Measurements from ENCODE around the gene ANO4.
"Not testable (repeated sequence)": the region's sequence is repeated elsewhere in the genome, so short reads cannot be mapped to it uniquely, and the experiment has no call there.

Gene ANO4

DNA sequence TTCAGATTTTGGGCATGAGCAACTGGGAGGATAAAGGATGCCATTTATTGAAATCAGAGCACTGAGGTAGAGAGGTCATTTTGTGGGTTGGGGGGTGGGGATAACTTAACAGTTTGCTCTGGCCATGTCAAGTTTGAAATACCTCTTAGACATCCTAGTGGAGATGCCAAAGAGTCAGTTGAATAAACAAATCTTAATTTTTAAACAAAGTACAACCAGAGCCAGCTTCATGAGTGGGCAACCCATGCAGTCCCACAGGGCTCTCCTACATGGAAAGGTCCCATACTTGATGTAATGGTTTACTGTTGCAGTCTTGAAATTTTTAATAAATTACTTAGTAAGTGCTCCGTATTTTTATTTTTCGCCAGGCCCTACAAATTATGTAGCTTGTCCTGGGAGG is 81.2 kb downstream of the ANO4 start:
- no peak for DNase-seq

DNA sequence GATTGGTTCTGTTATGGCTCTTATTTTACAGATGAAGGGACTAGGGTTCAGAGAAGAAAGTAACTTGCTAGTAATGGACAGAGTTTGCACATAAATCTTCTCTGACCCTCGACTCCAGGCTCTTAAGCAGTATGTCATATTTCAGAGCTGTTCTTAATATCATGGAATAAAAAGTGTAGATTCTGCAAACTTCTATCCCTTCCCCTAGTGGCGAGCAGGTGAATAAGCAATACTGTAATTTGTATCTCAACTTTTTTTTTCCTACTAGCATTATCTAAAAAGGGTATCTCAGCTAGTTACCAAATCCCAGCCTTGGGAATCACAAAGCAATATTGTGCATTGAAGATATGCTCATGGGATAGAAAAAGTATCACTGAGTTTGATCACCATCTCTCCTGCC is 83.2 kb downstream of the ANO4 start:
- no peak for DNase-seq

DNA sequence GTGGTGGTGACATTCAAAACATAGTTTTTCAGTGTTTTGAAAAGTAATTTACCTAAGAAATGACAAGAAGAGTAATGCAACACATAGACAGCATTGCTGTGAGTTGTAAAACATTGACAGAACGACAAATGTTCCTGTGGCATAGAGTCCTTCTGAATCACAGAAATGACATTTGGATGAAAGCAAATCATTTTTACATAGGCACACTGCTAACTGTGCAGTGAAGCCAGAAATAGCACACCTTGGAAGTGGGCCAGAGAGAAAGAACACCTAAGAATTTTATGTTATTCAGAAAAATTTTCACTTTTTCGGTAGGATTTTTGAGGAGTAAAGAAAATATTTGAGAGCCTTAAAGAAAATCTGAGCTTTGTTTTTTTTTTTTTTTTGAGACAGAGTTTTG is 100.6 kb downstream of the ANO4 start:
- DNase-seq: no peak

DNA sequence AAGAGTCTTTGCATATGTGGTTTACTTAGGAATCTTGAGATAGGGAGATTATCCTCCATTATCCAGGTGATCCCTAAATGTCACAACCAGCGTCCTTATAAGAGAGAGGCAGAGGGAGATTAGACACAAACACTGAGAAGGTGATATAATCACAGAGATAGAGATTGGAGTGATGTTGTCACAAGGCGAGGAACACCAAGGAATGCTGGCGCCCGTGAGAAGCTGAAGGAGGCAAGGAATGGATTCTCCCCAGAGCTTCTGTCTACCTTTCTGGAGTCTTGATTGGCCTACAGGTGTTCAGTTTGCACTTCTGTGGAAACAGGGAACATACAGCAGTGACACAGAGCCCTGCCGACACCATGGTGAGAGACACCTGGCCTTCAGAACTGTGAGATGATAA is 101.6 kb downstream of the ANO4 start:
- no peak for DNase-seq

DNA sequence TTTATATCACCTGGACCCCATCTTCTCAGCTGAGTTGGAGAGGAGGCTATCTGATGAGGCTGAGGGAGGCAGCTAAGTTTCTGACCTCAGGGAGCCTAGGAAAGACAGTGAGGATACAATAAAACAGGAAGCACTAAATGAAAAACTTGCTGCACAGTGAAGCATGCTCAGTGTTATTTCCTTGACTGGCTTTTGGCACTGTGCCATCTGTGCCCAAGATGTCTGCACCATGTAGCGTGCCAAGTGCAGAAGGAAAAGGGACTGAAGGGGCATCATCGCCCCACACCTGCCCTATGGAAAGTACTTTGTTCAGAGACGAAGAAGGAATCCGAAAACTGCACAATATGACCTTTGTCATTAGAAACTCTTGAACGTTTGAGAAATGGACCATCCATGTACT is 102.7 kb downstream of the ANO4 start:
- DNase-seq: no peak

DNA sequence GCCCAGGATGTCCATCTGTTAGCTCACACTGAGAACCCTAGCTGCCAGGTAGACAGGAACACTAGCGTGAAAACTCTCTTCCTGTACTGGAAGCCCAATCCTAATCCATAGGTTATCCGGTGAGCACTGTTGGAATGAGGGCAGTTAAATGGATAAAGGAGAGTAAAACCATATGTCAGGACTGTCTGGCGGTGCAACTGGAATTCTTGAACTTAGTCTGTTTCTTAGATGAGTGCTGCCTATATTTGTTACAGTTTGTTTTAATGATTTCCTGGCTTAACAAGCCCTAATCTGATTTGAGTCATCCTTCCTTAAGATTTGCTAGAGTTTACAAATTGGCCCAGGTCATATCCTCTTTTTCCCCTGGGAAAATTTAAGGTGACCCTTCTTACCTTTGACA is 104.7 kb downstream of the ANO4 start:
- no peak for DNase-seq

DNA sequence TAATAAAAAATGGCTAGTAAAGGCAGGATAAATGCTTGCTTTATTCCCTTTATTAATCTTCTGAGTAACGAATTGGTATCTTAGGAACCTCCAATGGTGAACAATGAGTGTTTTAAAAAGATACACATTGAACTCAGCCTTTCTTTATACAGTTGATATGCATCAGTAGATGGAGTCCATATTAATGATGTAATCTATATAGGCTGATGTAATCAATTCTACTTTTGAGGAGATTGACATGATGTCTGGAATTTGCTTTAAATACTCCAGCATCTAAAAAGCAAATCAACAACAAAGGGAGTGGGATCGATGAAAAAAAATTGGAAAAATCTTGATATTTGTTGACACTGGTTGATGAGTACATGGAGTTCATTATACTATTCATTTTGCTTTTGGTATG is 106.2 kb downstream of the ANO4 start:
- no peak for DNase-seq

DNA sequence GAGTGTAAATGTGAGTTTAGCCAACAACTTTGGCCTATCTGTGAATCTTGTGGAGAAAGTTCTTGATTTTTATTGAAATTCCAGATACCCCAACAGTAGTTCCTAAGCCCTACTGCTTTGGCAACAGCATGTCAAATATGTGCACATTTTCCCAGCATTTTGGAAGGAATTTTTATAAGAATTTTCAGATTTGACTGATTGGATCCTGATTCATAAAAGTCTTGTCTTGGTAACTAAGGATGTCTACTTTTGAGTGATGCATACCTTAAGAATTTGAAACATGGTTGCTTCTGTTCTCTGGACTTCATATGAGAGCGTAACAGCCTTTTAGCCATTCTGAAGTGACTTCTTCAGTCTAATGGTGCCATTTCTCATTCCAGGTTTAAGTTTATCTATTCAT is 106.7 kb downstream of the ANO4 start:
- no peak for DNase-seq

DNA sequence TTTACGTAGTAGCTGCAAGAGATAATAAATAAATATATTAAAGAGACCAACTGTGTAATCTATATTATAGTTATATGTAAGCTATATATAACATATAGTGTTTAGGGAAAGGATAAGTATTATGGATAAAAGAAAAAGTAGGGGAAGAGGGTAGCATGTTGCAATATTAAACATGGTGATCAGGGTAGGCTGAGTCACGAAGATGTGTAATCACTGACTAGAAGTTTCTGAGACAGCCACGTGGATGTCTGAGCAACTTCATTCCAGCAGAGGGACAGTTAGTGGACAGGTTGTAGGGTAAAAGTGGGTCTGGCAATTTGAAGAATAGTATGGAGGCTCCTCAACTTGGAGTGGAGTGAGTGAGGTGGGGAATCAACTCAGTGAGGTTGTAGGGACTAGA is 109.7 kb downstream of the ANO4 start:
- DNase-seq: no peak

DNA sequence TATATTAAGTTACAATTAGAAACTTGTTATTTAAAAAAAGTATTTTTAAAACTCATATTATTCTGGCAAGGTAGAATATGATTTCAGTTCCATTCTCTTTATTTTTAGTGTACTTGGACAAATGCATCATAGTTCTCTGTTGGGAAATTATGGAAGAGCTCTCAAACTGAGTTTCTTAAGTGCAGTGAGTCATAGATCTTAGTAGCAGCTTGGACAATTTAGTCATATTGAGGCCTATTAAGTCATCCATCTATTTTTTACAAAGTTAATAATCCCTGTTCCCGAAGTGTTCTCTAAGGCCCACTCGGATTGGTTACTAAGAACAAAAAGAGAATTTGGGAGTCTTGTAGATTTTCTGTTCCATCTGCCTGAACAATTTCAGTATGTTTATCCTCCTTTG is 113.9 kb downstream of the ANO4 start:
- DNase-seq: no peak

DNA sequence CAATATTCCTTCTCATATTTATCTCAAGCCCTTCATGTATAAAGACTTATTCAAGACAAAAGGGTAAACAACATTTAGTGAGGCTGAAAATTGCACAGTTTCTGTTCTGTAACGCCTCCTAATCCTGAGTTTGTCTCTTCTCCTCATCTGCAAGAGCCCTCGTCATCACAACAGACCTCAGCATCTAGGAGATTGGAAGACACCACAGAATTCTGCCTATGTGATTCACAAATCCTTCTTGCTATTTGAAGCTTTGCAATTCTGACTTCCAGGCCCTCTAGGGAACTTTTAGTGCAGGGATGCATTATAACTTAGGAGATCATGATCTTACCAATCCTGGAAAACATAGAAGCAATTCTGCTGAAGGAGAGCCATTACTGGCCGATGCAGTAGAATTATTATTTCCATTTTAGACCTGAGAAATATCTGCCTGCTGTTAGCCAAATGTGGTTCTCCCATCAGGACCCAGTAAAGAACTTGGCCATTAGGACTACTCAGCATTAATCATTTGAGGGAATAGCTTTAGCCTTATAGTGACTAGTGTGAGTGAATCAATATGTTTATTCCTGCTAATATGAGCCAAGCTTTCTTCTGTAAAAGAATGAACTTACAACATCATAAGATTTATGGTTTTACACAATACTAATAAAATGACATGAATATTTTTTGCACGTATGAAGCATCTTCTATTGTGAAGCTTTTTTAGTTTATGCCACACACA is 119.5 kb downstream of the ANO4 start:
- DNase-seq: no peak

DNA sequence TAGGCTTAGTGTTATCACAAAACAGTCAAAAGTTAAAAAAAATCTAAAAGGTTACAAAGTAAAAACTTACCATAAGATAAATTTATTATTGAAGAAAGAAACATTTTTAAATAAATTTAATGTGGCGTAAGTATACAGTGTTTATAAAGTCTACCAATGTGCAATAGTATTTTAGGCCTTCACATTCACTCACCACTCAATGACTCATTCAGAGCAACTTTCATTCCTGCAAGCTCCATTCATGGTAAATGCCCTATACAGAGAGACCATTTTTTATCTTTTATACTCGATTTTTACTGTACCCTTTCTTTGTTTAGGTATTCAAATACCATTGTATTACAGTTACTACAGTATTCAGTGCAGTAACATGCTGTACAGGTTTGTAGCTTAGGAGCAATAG is 124.5 kb downstream of the ANO4 start:
- no peak for DNase-seq

DNA sequence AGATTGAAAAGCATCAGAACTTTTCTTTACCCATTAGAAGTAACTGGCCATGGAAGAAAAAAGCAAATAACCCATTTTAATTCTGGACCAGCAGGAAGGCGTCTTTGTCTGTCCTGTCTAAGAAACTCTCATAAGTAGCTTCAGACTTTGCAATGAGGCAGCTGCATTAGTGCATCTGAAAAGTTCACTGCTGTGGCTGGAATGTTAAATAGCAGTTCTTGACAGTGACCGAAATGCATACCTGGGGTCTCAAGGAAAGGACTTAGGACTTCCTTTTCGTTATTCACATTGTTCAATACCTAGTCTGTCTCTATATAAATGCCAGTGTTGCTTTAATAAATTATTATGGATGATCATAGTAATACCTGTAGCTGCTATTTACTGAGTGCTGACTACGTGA is 125.9 kb downstream of the ANO4 start:
- no peak for DNase-seq

DNA sequence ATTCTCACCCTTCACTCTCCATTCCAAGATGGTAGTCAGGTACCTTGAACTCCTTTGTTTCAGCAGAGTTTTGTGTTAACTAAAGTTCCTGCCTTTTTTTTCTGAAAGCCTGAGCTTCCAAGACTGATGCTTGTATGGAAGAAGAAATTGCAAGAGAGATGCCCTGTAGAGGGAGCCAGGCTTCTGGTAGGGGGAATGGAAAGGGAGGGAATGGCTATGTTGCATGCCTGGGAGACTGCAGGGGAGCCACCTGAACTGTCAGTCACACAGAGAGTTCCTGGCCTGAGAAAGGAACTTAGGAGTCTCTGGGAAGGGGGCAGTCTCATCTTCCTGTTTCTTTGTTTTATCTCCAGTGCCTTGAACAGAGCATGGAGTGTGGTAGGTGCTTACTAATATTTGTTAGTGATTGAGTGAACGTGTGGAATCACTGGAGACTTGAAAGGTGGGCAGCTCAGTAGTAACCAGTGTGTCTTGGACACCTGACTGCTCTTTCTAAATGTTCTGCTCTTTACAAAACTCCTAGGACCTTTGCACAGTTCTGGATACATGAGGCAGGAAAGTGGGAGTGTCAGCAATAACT is 132.2 kb downstream of the ANO4 start:
- no peak for DNase-seq

DNA sequence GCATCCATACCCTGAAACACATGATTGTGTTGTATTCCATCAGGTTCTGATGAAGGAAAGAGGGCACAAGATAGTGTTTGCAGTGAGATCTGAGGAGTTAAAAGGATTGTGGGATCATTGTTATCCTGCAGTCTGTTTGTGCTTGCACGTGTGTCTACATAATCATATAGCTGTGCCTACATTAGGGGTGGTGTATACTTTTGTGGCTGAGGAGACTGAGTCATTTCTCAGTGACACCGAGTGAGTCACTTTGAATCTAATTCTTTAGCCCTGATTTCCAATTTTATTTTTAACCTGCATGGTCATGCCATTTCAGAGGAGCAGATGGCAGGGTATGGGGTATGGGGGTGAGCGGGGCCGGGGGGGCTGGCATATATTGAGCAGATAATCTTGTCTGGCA is 133.2 kb downstream of the ANO4 start:
- no peak for DNase-seq

DNA sequence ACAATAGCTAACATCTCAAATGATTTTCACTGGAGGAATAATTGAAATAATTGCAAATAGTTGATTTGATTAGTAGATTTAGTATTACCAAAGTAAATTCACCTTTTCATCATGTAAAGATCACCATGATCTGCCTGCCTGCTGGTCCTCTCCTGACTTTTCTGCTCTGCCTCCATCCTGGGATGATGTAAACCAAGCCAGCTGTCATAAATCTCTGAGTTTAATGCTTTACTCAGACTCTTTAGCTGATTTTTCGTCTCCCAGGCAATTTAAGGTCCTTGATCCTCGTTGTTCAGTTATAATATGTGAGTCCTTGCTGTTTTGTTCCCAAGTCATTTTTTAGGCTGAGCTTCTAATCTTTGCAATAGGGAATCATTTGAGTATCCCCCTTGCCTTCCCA is 138.0 kb downstream of the ANO4 start:
- DNase-seq: no peak

DNA sequence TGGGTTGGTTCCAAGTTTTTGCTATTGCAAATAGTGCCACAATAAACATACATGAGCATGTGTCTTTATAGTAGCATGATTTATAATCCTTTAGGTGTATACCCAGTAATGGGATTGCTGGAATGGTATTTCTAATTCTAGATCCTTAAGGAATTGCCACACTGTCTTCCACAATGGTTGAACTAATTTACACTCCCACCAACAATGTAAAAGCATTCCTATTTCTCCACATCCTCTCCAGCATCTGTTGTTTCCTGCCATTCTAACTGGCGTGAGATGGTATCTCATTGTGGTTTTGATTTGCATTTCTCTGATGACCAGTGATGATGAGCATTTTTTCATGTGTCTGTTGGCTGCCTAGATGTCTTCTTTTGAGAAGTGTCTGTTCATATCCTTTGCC is 139.0 kb downstream of the ANO4 start:
- DNase-seq: not testable (repeated sequence)

DNA sequence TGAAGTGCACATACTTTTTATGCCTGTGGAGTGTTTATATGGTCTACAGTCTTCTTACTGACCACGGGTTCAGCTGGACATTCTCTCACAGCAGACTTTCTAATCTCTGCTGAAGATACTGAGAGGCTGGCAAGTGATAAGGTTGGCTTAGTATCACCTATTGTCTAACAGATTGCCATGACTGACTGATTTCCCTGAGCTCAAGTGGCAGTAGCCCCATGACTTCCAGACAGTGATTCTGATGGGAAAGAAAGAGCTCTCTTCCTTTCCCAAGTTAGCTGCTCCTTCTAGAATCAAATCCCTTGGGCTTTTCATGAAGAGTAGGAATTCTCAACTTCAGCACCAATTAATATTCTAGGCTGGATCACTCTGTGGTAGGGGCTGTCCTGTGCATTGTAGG is 141.4 kb downstream of the ANO4 start:
- no peak for DNase-seq

DNA sequence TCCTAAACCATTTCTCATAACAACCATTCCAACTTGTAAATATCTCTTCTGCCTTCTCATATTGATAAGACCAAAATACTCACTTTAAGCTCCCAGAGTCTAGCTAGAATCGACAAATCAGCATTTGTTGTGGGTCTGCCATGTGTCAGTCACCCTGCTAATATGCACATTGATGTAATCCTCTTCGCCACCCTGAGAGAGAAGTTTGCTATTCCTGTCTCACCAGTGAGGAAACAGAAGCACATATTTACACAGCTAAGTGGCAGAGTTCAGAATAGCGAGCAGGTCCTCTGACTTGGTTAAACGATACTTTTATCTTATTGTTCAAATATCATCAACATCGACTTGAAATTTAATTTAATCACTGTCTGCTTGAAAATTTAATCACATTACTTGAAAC is 142.1 kb downstream of the ANO4 start:
- DNase-seq: no peak

DNA sequence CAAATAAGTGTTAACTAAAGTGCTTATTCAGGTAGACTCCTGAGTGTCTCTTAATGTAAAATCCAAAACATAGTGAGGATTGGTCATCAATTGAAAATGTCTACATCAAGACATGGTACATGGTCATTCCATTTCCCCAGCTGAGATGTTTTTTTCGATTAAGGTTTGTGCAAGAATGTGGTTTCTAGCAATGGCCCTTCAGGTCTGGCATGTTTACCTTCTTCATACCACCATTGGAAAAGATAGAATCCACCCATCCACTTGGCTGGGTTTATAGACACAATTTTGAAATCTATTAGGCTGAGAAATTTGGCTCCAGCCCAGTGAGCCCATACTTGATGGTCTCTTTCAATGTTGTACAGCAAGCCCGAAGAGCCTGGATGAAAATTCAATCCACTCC is 145.9 kb downstream of the ANO4 start:
- no peak for DNase-seq

DNA sequence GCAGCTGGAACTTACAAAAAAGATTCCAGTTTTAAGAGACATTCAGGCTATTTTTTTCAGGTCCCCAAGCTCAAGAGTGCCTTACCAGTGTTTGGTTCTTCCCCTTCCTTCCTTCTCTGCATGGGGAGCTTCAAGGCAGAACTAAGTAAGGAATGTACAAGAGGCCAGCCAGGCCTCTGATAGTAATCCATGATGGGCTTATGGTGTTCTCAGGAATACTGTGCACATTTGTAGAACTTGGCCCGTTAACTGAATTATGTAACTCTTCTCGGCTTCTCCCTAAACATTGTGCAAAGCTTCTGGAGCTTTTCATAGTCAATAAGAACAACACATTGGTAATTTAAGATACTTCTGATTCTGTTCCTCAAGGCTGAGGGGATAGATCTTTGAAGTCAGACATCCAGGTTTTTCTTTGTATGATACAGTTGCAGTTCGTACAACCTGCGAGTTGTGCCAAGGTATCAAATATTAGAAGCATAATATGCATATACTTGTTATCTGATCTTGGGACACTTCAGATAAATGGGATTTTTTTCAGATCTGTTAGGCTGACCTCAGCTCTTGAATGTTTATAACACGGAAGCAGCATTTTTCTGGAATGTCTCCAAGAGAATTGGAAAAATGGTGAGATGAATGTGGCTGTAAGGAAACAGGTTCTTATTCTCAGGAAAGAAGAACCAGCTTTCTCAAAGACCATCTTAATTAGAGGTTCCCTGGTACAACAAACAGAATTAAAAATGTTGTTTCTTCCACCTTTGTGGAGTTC is 148.6 kb downstream of the ANO4 start:
- DNase-seq: no peak

DNA sequence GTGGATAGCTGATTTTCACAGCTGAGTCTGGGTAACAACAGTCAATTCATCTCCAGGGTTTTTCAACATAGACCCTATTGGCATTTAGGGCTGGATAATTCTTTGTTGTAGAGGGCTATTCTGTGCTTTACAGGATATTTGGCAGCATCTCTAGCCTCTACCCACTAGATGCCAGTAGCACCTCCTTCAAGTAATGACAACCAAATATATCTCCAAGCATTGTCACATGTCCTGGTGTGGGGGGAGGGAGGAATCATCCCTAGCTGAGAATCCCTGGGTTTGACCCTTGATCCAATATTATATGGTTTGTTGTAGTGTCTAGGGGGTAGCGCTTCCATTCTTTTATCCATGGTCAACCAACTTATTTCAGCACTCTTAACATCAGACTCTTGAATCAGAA is 157.2 kb downstream of the ANO4 start:
- no peak for DNase-seq

DNA sequence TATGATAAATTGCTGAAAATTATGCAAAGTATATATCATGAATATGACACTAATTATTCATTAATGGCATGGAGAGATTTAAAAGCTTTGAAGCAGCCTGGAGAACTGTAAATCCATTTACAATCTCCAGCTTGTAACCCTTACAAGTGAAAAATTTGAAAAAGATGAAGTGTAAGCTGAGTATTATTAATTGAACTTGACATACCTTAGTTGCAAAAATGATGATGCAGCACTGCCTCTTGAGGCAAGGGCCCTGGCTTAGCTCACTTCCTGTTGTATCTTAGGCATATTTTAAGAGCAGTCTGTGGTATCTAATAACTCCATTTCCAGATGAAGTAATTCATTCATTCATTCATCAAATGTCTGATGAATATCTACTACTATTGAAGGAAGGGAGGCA is 158.6 kb downstream of the ANO4 start:
- DNase-seq: no peak

DNA sequence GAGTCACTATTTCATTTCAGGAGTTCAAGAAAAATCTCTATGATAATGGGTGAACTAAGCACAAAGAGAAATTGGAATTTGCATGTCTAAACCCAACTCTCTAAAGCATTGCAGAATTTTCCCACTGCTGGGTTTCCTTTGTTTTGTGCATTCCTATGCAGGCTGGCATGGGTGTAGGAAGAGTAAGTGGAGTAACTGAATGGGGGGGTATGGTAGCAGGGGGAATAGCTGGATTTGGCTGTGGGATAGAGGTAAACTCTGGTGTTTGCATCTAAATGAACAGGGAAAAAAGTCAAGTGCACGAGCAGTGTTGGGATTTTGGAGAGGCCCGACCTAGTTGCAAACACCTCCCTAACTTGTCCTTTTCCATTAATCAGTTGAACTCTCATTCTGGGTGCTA is 159.1 kb downstream of the ANO4 start:
- DNase-seq: no peak

DNA sequence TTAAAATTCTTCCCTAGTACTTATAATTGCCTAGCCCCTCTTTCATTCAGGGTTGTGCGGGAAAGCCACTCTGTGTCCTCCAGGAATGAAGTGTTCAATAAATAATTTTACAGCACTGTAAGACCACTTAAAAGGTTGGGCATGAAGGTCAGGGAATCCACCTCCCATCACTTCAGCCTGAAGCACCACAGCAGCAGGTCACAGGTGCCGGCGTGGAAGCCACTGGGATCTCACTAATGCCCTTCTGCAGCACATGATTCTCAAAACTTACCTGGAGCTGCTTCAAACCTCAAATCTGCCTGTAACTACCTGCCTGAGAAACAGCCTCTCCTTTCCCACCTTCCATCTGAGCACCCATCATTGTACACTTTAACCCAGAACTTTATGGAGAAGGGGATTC is 159.5 kb downstream of the ANO4 start:
- DNase-seq: no peak
